Suprapubic skin (tissue), 4 donors: Measurements from ENCODE around the gene EZR. TPM values are rescaled to one million over a fixed set of nuclear protein-coding genes. Genes with fewer than 3 reads are reported as not detected.
"Not testable (repeated sequence)": the region's sequence is repeated elsewhere in the genome, so short reads cannot be mapped to it uniquely, and the experiment has no call there.

Experiments
- DNase-seq, 2 donors: peaks; one replicate each; pipeline ENCODE4 v3.0.0-alpha.2; 2019; ENCODE audit warnings: low spot score in 2 of 2
- H3K27ac ChIP-seq: fragments of 200-600 bp; sonication (generic); one replicate; pipeline ENCODE4 v1.5.1; 2019
- H3K27me3 ChIP-seq: fragments of 200-600 bp; sonication (generic); one replicate; pipeline ENCODE4 v1.5.1; 2019
- H3K36me3 ChIP-seq: fragments of 200-600 bp; sonication (generic); one replicate; pipeline ENCODE4 v1.5.1; 2019
- H3K4me1 ChIP-seq: fragments of 200-600 bp; sonication (generic); one replicate; pipeline ENCODE4 v1.5.1; 2019
- H3K4me3 ChIP-seq: fragments of 200-600 bp; sonication (generic); one replicate; pipeline ENCODE4 v1.5.1; 2019; ENCODE audit warnings: mild to moderate bottlenecking
- H3K9me3 ChIP-seq: fragments of 200-600 bp; sonication (generic); one replicate; pipeline ENCODE4 v1.5.1; 2019
- EP300 ChIP-seq: sonication (generic); formaldehyde crosslinking; IDR thresholded peaks from one replicate; pipeline ENCODE4 v1.6.1; 2017; ENCODE audit warnings: antibody characterized with exemption
- POLR2A ChIP-seq, 2 donors: fragments of 450-650 bp; IDR thresholded peaks; one replicate each; pipeline ENCODE4 v1.6.1; 2017; ENCODE audit warnings: antibody characterized with exemption in 2 of 2, mild to moderate bottlenecking in 2 of 2, moderate library complexity in 2 of 2
- POLR2AphosphoS5 ChIP-seq, 3 donors: sonication (generic); formaldehyde crosslinking; IDR thresholded peaks; one replicate each; pipeline ENCODE4 v1.6.1; 2017; ENCODE audit warnings: antibody characterized with exemption in 3 of 3
- WGBS: methylation state at CpG from one replicate; pipeline ENCODE4 v1.1.5; 2018; 5-methylcytosine and 5-hydroxymethylcytosine counted together
- total RNA-seq, 4 donors: library from RNA; depleted of rRNA; stranded (reverse); fragments of >200 nt; gene quantifications; one replicate each; pipeline ENCODE4 v1.1.0, GENCODE V29; 2016
- TF ChIP-seq, protein P1 (sequence below), 2 donors: fragments of 200-600 bp in 1 of 2; fragments of 450-650 bp in 1 of 2; sonication (generic) in 1 of 2; IDR thresholded peaks; one replicate each; pipeline ENCODE4 v1.5.1; 2016 to 2019; ENCODE audit warnings: antibody characterized with exemption in 2 of 2, mild to moderate bottlenecking in 1 of 2, moderate library complexity in 1 of 2

EZR gene
- total RNA-seq, 4 donors from 2014 or later = 154 to 394 (median 238) TPM

DNA sequence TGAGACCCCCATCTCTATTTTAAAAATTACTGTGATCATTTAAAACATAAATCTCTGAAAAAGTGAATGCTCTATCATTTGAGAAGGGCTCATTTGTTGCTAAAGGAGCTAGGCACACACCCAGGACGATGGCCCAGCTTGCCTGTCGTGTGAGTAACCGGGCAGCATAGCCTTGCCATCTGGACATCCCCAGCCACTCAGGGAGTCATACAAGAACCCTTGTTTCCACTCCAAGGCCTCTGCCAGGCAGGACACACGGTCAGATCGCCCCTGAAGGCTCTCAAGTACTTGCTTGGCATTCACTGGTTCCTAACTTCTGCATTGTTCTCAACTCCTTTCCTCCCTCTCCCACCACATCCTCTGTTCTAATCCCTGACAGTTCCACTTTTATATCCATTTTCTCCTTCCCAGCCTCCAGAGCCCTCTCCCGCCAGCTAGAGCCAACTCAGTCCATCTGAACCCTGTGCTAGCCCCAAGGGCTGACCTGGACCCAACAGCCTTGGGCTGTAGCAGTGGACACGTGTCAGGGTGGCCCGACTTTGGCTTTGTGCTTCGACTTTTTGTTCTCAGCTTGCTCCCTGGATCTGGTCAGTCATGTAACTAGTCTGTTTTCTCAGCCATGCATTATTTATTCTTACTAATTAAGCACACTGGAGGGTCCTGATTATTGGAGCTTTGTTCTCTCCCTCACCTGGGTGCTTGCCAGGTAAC is 15.7 kb upstream of the EZR start:
- H3K27me3 ChIP-seq = no peaks in the 10 kb centered on the region
- H3K27ac ChIP-seq = no peak overlapping the region
- no peak for DNase-seq
- no peak overlapping the region for H3K4me3 ChIP-seq
- 84% methylated on average over 9 of the region's 9 CpGs for WGBS
- no peak for TF ChIP-seq POLR2A (IDR thresholded peaks at IDR 0.05)
- no peak for TF ChIP-seq EP300
- TF ChIP-seq POLR2AphosphoS5 (IDR thresholded peaks at IDR 0.05) = no peak
- TF ChIP-seq, protein P1, sequence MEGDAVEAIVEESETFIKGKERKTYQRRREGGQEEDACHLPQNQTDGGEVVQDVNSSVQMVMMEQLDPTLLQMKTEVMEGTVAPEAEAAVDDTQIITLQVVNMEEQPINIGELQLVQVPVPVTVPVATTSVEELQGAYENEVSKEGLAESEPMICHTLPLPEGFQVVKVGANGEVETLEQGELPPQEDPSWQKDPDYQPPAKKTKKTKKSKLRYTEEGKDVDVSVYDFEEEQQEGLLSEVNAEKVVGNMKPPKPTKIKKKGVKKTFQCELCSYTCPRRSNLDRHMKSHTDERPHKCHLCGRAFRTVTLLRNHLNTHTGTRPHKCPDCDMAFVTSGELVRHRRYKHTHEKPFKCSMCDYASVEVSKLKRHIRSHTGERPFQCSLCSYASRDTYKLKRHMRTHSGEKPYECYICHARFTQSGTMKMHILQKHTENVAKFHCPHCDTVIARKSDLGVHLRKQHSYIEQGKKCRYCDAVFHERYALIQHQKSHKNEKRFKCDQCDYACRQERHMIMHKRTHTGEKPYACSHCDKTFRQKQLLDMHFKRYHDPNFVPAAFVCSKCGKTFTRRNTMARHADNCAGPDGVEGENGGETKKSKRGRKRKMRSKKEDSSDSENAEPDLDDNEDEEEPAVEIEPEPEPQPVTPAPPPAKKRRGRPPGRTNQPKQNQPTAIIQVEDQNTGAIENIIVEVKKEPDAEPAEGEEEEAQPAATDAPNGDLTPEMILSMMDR (IDR thresholded peaks at IDR 0.05) = no peak
- no peaks in the 10 kb centered on the region for H3K9me3 ChIP-seq
- H3K4me1 ChIP-seq = peaks cover 15% of the 10 kb centered on the region
- H3K36me3 ChIP-seq = no peaks in the 10 kb centered on the region

DNA sequence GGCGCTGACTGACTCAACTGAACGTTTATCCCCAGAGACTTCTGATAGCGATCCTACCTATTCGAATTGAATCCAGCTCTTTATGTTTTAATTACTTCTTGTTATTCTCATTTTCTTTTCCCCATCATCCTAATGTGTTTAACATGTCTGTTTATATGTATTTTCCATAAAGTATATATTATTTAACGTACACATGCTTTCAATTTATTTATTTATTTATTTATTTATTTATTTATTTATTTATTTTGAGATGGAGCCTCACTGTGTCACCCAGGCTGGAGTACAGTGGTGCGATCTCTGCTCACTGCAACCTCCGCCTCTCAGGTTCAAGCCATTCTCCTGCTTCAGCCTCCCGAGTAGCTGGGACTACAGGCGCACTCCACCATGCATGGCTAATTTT is 13.6 kb upstream of the EZR start:
- 87% methylated on average over 9 of the region's 9 CpGs for WGBS

DNA sequence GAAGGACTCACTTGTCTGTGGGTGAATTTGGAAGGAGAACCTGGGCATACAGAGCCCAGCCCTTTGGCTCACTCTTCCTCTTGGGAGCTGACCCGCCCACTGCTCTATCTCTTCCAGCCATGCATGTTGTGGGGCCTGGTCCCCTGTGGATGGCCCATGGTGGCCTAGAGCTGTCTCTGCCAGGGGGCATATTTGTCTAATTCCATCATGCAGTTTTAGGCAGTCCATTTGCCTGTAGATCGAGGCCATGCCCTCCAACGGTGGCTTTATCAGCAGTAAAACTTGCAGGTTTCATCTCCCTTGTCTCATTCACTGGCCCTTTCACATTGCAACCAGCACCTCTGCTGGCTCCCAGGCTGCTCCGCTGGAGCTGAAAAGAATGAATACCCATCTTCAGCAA is 12.9 kb upstream of the EZR start:
- 84% methylated on average over 3 of the region's 4 CpGs for WGBS
- DNase-seq = no peak
- TF ChIP-seq POLR2AphosphoS5 (IDR thresholded peaks at IDR 0.05) (no peak), EP300 (no peak), POLR2A (IDR thresholded peaks at IDR 0.05) (no peak)
- TF ChIP-seq, protein P1 (IDR thresholded peaks at IDR 0.05) = no peak
- Histone ChIP-seq H3K36me3 (no peaks in the 10 kb centered on the region), H3K4me1 (peaks cover 8% of the 10 kb centered on the region), H3K27ac (peak overlapping the region; percentile 3), H3K27me3 (no peaks in the 10 kb centered on the region), H3K4me3 (no peak overlapping the region), H3K9me3 (no peaks in the 10 kb centered on the region)

More for the DNA sequence above, 13.6 kb upstream of the EZR start:
- not testable (repeated sequence) for H3K27me3 ChIP-seq, H3K36me3 ChIP-seq, H3K27ac ChIP-seq, H3K4me3 ChIP-seq, DNase-seq, H3K9me3 ChIP-seq
- peaks cover 11% of the 10 kb centered on the region for H3K4me1 ChIP-seq

DNA sequence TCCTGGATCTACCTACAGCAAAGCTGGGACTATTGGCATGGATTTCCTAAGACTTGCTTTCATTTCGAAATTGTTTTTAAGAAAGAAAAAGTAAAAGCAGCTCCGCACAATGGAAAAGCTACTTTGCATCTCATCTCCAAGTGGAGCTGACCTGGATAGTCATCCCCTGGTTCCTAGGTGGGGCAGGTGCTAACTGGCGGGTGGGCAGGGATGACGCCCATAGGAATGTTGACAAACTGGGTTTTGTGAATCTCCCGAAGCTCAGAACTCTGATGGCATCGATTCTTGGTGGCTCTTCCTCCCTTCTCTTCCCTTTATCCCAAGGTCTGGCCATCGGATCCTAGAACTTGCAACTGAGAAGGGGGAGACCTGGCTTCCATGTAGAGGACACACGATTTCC is 12.4 kb upstream of the EZR start:
- peaks cover 8% of the 10 kb centered on the region for H3K4me1 ChIP-seq
- no peaks in the 10 kb centered on the region for H3K36me3 ChIP-seq
- no peak overlapping the region for H3K4me3 ChIP-seq
- TF ChIP-seq EP300 (no peak), POLR2AphosphoS5 (IDR thresholded peaks at IDR 0.05) (no peak), POLR2A (IDR thresholded peaks at IDR 0.05) (no peak)
- TF ChIP-seq, protein P1 (IDR thresholded peaks at IDR 0.05) = no peak
- no peaks in the 10 kb centered on the region for H3K27me3 ChIP-seq
- WGBS = 52% methylated on average over 8 of the region's 8 CpGs
- no peaks in the 10 kb centered on the region for H3K9me3 ChIP-seq
- no peak for DNase-seq
- peak overlapping the region; percentile 3 for H3K27ac ChIP-seq

DNA sequence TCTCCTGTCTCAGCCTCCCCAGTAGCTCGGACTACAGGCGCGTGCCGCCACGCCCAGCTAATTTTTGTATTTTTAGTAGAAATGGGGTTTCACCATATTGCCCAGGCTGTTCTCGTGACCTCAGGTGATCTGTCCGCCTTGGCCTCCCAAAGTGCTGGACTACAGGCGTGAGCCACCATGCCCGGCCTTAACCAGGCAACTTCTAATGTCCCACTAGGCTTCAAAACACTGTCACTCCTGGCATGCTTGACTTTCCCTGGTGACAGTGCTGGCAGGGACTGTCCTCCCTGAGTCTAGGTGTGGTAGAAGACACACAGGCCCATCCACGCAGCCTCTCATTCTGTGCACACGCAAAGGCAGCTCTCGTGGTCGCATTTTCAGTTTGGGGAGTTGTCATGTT is 11.6 kb upstream of the EZR start:
- H3K4me3 ChIP-seq = no peak overlapping the region
- peaks cover 12% of the 10 kb centered on the region for H3K4me1 ChIP-seq
- no peaks in the 10 kb centered on the region for H3K36me3 ChIP-seq
- peak overlapping the region; percentile 3 for H3K27ac ChIP-seq
- H3K27me3 ChIP-seq = no peaks in the 10 kb centered on the region
- TF ChIP-seq, protein P1 (IDR thresholded peaks at IDR 0.05) = no peak
- TF ChIP-seq POLR2A (IDR thresholded peaks at IDR 0.05) (no peak), POLR2AphosphoS5 (IDR thresholded peaks at IDR 0.05) (no peak), EP300 (no peak)
- DNase-seq = peak in 1 of 2 donors; percentile 54
- WGBS = 95% methylated on average over 13 of the region's 13 CpGs
- H3K9me3 ChIP-seq = no peaks in the 10 kb centered on the region
